ENCODE measurements around the gene ACSS3.
"Not testable (repeated sequence)": the region's sequence is repeated elsewhere in the genome, so short reads cannot be mapped to it uniquely, and the experiment has no call there.

ACSS3 gene

GRCh38 chr12:81168445-81168844 is 90.6 kb downstream of the ACSS3 start:
- FAIRE-seq = no peak

GRCh38 chr12:81170072-81170471 is 92.2 kb downstream of the ACSS3 start:
- FAIRE-seq = no peak

GRCh38 chr12:81172851-81173250 is 95.0 kb downstream of the ACSS3 start:
- FAIRE-seq = no peak

- no peak for FAIRE-seq
Observed at GRCh38 chr12:81174664-81175063, 96.8 kb downstream of the ACSS3 start.

- FAIRE-seq = no peak
Observed at GRCh38 chr12:81176796-81177195, 98.9 kb downstream of the ACSS3 start.

GRCh38 chr12:81181691-81182090 is 103.8 kb downstream of the ACSS3 start:
- FAIRE-seq = no peak

GRCh38 chr12:81187686-81188085 is 109.8 kb downstream of the ACSS3 start:
- FAIRE-seq = no peak

- no peak for FAIRE-seq
Observed at GRCh38 chr12:81196595-81196994, 118.7 kb downstream of the ACSS3 start.

- not testable (repeated sequence) for FAIRE-seq
Observed at GRCh38 chr12:81200561-81200960, 122.7 kb downstream of the ACSS3 start.

- no peak for FAIRE-seq
Observed at GRCh38 chr12:81203671-81204204, 125.9 kb downstream of the ACSS3 start.

- FAIRE-seq = no peak
Observed at GRCh38 chr12:81205416-81205815, 127.5 kb downstream of the ACSS3 start.

GRCh38 chr12:81206429-81206828 is 128.6 kb downstream of the ACSS3 start:
- no peak for FAIRE-seq

- FAIRE-seq = no peak
Observed at GRCh38 chr12:81207173-81207572, 129.3 kb downstream of the ACSS3 start.

- FAIRE-seq = no peak
Observed at GRCh38 chr12:81207664-81208063, 129.8 kb downstream of the ACSS3 start.

- FAIRE-seq = no peak
Observed at GRCh38 chr12:81208187-81208911, 130.5 kb downstream of the ACSS3 start.

GRCh38 chr12:81209012-81209411 is 131.1 kb downstream of the ACSS3 start:
- no peak for FAIRE-seq

- FAIRE-seq = not testable (repeated sequence)
Observed at GRCh38 chr12:81209772-81210225, 131.9 kb downstream of the ACSS3 start.

- no peak for FAIRE-seq
Observed at GRCh38 chr12:81211306-81211705, 133.4 kb downstream of the ACSS3 start.

- FAIRE-seq = no peak
Observed at GRCh38 chr12:81212996-81213696, 135.3 kb downstream of the ACSS3 start.

- FAIRE-seq = no peak
Observed at GRCh38 chr12:81216739-81217138, 138.9 kb downstream of the ACSS3 start.

- FAIRE-seq = no peak
Observed at GRCh38 chr12:81221681-81222080, 143.8 kb downstream of the ACSS3 start.

GRCh38 chr12:81222846-81223592 is 145.1 kb downstream of the ACSS3 start:
- no peak for FAIRE-seq

- FAIRE-seq = no peak
Observed at GRCh38 chr12:81224626-81225025, 146.7 kb downstream of the ACSS3 start.

All from islet of Langerhans (tissue), 1 donor.